Spleen (tissue), 7 donors: ENCODE results near the gene DLG1.

Experiments
- CTCF ChIP-seq, 11 experiments: fragments of 200-600 bp in 7 of 11; fragments of 450-650 bp in 4 of 11; sonication (generic) in 4 of 11; IDR thresholded peaks in 8 of 11; conservative IDR thresholded peaks in 3 of 11; 1 replicate in 7 of 11; 2 replicates in 4 of 11; pipeline versions ENCODE4 v1.4.0 to v1.8.0; 2016 to 2021; ENCODE audit warnings: antibody characterized with exemption in 11 of 11, inconsistent platforms in 4 of 11, mild to moderate bottlenecking in 1 of 11
- POLR2A ChIP-seq, 3 donors: fragments of 450-650 bp; IDR thresholded peaks; one replicate each; pipeline ENCODE4 v1.5.1; 2017; ENCODE audit warnings: antibody characterized with exemption in 3 of 3, mild to moderate bottlenecking in 1 of 3
- donor health status: DM: no; HTN: no; CAD: no; lungs with moderate emphysema.
- donor health status: DM: no; HTN: no; CAD: no.
- donor health status: DM: no; HTN: no; CAD: no.

GRCh38 chr3:197023241-197023997, 275.0 kb downstream of the DLG1 start:
- TF ChIP-seq CTCF (IDR thresholded peaks at IDR 0.05 in 8 of 11, conservative IDR thresholded peaks at IDR 0.05 in 3 of 11) (no peak), POLR2A (IDR thresholded peaks at IDR 0.05) (no peak)
